H1 (cell line): Measurements from ENCODE around the gene TXNDC2. TPM values are rescaled to one million over a fixed set of nuclear protein-coding genes. Genes with fewer than 3 reads are reported as not detected.

Source experiments
- CTCF ChIA-PET: fragments of 300-600 bp; sonication (Branson Sonifier 250); formaldehyde crosslinking; loops from one replicate; lab custom pipeline; 2021; ENCODE audit not compliant: partially characterized antibody; lab: Charles Lee
- POLR2A ChIA-PET: fragments of 300-600 bp; sonication (Branson Sonifier 250); formaldehyde crosslinking; loops from one replicate; lab custom pipeline; 2021; ENCODE audit warnings: inconsistent platforms; ENCODE audit not compliant: partially characterized antibody; lab: Charles Lee
- DNase-seq, 2 experiments: peaks; one replicate each; pipeline versions ENCODE4 v3.0.0 to v3.0.0-alpha.2; 2010 to 2022; ENCODE audit warnings: low spot score in 2 of 2, low read depth in 1 of 2, mixed read lengths in 1 of 2
- FAIRE-seq: peaks from 2 replicates; lab custom pipeline; 2011; peaks lifted over from hg19 to GRCh38; lab: Jason Lieb, UNC
- H2AFZ ChIP-seq: 2 replicates; pipeline ENCODE4 v1.8.1; 2012; ENCODE audit warnings: low read length, inconsistent platforms
- H2AK5ac ChIP-seq: 2 replicates; pipeline ENCODE4 v1.6.1; 2013; ENCODE audit warnings: low read depth, low read length
- H2BK120ac ChIP-seq: replicated peaks from 2 replicates; pipeline ENCODE3; 2013; ENCODE audit warnings: low read depth, low read length, inconsistent platforms
- H2BK12ac ChIP-seq: 2 replicates; pipeline ENCODE4 v1.6.1; 2013; ENCODE audit warnings: low read depth, low read length
- H2BK15ac ChIP-seq: 2 replicates; pipeline ENCODE4 v1.6.1; 2013; ENCODE audit warnings: low read length
- H2BK20ac ChIP-seq: 2 replicates; pipeline ENCODE4 v1.6.1; 2013; ENCODE audit warnings: low read length
- H2BK5ac ChIP-seq: 2 replicates; pipeline ENCODE4 v1.6.1; 2013; ENCODE audit warnings: low read depth, low read length
- H3K14ac ChIP-seq: 2 replicates; pipeline ENCODE4 v1.6.1; 2013; ENCODE audit warnings: inconsistent platforms; ENCODE audit not compliant: insufficient read length
- H3K18ac ChIP-seq: 2 replicates; pipeline ENCODE4 v1.6.1; 2013; ENCODE audit warnings: low read length; ENCODE audit errors: extremely low read depth
- H3K23ac ChIP-seq: 2 replicates; pipeline ENCODE4 v1.6.1; 2013; ENCODE audit warnings: inconsistent platforms; ENCODE audit not compliant: insufficient read length
- H3K23me2 ChIP-seq: 2 replicates; pipeline ENCODE4 v1.6.1; 2013; ENCODE audit warnings: low read depth, low read length
- H3K27ac ChIP-seq: 2 replicates; pipeline ENCODE4 v1.6.1; 2011; ENCODE audit warnings: low read depth, low read length, inconsistent platforms
- H3K27me3 ChIP-seq, 4 experiments: replicated peaks in 1 of 4; 1 replicate in 1 of 4; 2 replicates in 3 of 4; pipeline versions ENCODE4 v1.6.1 to v1.8.1; 2011 to 2013; ENCODE audit warnings: low read length in 3 of 4, mild to moderate bottlenecking in 3 of 4, inconsistent platforms in 2 of 4, mixed read lengths in 2 of 4, moderate library complexity in 1 of 4; ENCODE audit not compliant: control insufficient read depth in 3 of 4, insufficient read depth in 3 of 4; ENCODE audit errors: extremely low read depth in 1 of 4
- H3K36me3 ChIP-seq, 4 experiments: 2 replicates each; pipeline versions ENCODE4 v1.6.1 to v1.8.1; 2011 to 2013; ENCODE audit warnings: mild to moderate bottlenecking in 4 of 4, low read length in 3 of 4, moderate library complexity in 2 of 4, control low read depth in 1 of 4, inconsistent platforms in 1 of 4; ENCODE audit not compliant: insufficient read depth in 4 of 4, control insufficient read depth in 2 of 4
- H3K4ac ChIP-seq: replicated peaks from 2 replicates; pipeline ENCODE3; 2013; ENCODE audit warnings: low read length, low read depth, mixed read lengths, inconsistent platforms; ENCODE audit not compliant: insufficient read length
- H3K4me1 ChIP-seq, 4 experiments: replicated peaks in 1 of 4; 1 replicate in 1 of 4; 2 replicates in 3 of 4; pipeline versions ENCODE4 v1.6.1 to v1.8.1; 2011 to 2013; ENCODE audit warnings: low read length in 3 of 4, inconsistent platforms in 2 of 4, mixed read lengths in 1 of 4; ENCODE audit not compliant: insufficient read depth in 4 of 4, control insufficient read depth in 3 of 4
- H3K4me2 ChIP-seq, 2 experiments: 2 replicates each; pipeline versions ENCODE4 v1.6.1 to v1.8.1; 2011 to 2013; ENCODE audit warnings: low read depth in 2 of 2, low read length in 2 of 2, control low read depth in 1 of 2, inconsistent platforms in 1 of 2, mild to moderate bottlenecking in 1 of 2; ENCODE audit not compliant: insufficient read depth in 1 of 2
- H3K4me3 ChIP-seq, 4 experiments: fragments of 200-600, 300-600 bp in 1 of 4; sonication (generic), shearing (Covaris generic), sonication (Bioruptor Twin) in 1 of 4; 2 replicates each; pipeline versions ENCODE4 v1.5.1 to v1.8.1; 2011 to 2016; ENCODE audit warnings: low read length in 4 of 4, low read depth in 3 of 4, control low read depth in 2 of 4, inconsistent platforms in 2 of 4, mild to moderate bottlenecking in 2 of 4, mixed read lengths in 1 of 4, moderate library complexity in 1 of 4; ENCODE audit not compliant: insufficient read depth in 2 of 4; ENCODE audit errors: extremely low read depth in 1 of 4
- H3K56ac ChIP-seq: replicated peaks from 2 replicates; pipeline ENCODE3; 2013; ENCODE audit warnings: low read depth, mild to moderate bottlenecking, mixed read lengths, low read length, inconsistent platforms; ENCODE audit not compliant: insufficient read length
- H3K79me1 ChIP-seq: 2 replicates; pipeline ENCODE4 v1.6.1; 2013; ENCODE audit warnings: low read depth, low read length, control low read depth
- H3K79me2 ChIP-seq, 2 experiments: 2 replicates each; pipeline versions ENCODE4 v1.6.1 to v1.8.1; 2012 to 2013; ENCODE audit warnings: low read length in 2 of 2, mild to moderate bottlenecking in 2 of 2, inconsistent platforms in 1 of 2; ENCODE audit not compliant: insufficient read depth in 2 of 2, control insufficient read depth in 1 of 2
- H3K9ac ChIP-seq, 4 experiments: replicated peaks in 1 of 4; 1 replicate in 1 of 4; 2 replicates in 3 of 4; pipeline versions ENCODE4 v1.6.1 to v1.8.1; 2011 to 2013; ENCODE audit warnings: low read depth in 3 of 4, low read length in 3 of 4, control low read depth in 2 of 4, mild to moderate bottlenecking in 2 of 4, moderate library complexity in 2 of 4, inconsistent platforms in 1 of 4; ENCODE audit errors: extremely low read depth in 1 of 4
- H3K9me3 ChIP-seq, 2 experiments: 2 replicates each; pipeline versions ENCODE4 v1.6.1 to v1.8.1; 2012 to 2013; ENCODE audit warnings: mild to moderate bottlenecking in 2 of 2, moderate library complexity in 2 of 2, control low read depth in 1 of 2, inconsistent platforms in 1 of 2, low read depth in 1 of 2, low read length in 1 of 2, mixed read lengths in 1 of 2; ENCODE audit not compliant: insufficient read depth in 2 of 2
- H4K20me1 ChIP-seq, 2 experiments: replicated peaks in 1 of 2; 2 replicates each; pipeline versions ENCODE3 to v1.8.1; 2011 to 2013; ENCODE audit warnings: inconsistent platforms in 2 of 2, low read length in 2 of 2, mild to moderate bottlenecking in 1 of 2; ENCODE audit not compliant: insufficient read depth in 2 of 2, control insufficient read depth in 1 of 2
- H4K5ac ChIP-seq: 2 replicates; pipeline ENCODE4 v1.6.1; 2013; ENCODE audit warnings: low read length, low read depth, mixed read lengths, inconsistent platforms; ENCODE audit not compliant: insufficient read length
- H4K8ac ChIP-seq: 2 replicates; pipeline ENCODE4 v1.8.0; 2013; ENCODE audit warnings: mild to moderate bottlenecking, moderate library complexity, low read length, inconsistent platforms; ENCODE audit not compliant: insufficient read depth; ENCODE audit errors: extremely low read depth
- H4K91ac ChIP-seq: replicated peaks from 2 replicates; pipeline ENCODE3; 2013; ENCODE audit warnings: low read length, mixed read lengths, inconsistent platforms; ENCODE audit not compliant: insufficient read length
- EP300 ChIP-seq, 2 experiments: IDR thresholded peaks; 1 replicate in 1 of 2; 2 replicates in 1 of 2; pipeline ENCODE4 v1.6.1; 2011 to 2012; ENCODE audit warnings: low read depth in 2 of 2, low read length in 2 of 2, mild to moderate bottlenecking in 2 of 2, borderline replicate concordance in 1 of 2, inconsistent platforms in 1 of 2, moderate library complexity in 1 of 2
- FOSL1 ChIP-seq: IDR thresholded peaks from 2 replicates; pipeline ENCODE4 v1.6.1; 2011; ENCODE audit warnings: mild to moderate bottlenecking, low read depth, low read length, moderate library complexity; ENCODE audit not compliant: insufficient read depth
- GTF2F1 ChIP-seq: IDR thresholded peaks from 2 replicates; pipeline ENCODE4 v1.6.1; 2012; ENCODE audit warnings: low read depth, low read length, improper control_type of control experiment, borderline replicate concordance
- HDAC2 ChIP-seq, 2 experiments: fragments of 300-600 bp in 1 of 2; sonication (generic) in 1 of 2; IDR thresholded peaks; 2 replicates each; pipeline ENCODE4 v1.6.1; 2011 to 2012; ENCODE audit warnings: low read depth in 2 of 2, low read length in 2 of 2, mild to moderate bottlenecking in 2 of 2, moderate library complexity in 2 of 2, borderline replicate concordance in 1 of 2, inconsistent platforms in 1 of 2
- JUN ChIP-seq: IDR thresholded peaks from 2 replicates; pipeline ENCODE4 v1.6.1; 2011; ENCODE audit warnings: low read depth, mild to moderate bottlenecking, improper control_type of control experiment, low read length
- JUND ChIP-seq: IDR thresholded peaks from 2 replicates; pipeline ENCODE4 v1.6.1; 2011; ENCODE audit warnings: mild to moderate bottlenecking, improper control_type of control experiment, low read length
- POLR2A ChIP-seq, 2 experiments: IDR thresholded peaks; 1 replicate in 1 of 2; 2 replicates in 1 of 2; pipeline ENCODE4 v1.6.1; 2011; ENCODE audit warnings: low read depth in 2 of 2, low read length in 2 of 2, mild to moderate bottlenecking in 2 of 2; ENCODE audit errors: control extremely low read depth in 1 of 2
- RBBP5 ChIP-seq: IDR thresholded peaks from 2 replicates; pipeline ENCODE4 v1.7.1; 2012; ENCODE audit warnings: low read depth, mild to moderate bottlenecking, inconsistent platforms, low read length, moderate library complexity, borderline replicate concordance
- SIX5 ChIP-seq: IDR thresholded peaks from 2 replicates; pipeline ENCODE4 v1.6.1; 2011; ENCODE audit warnings: mild to moderate bottlenecking, low read depth, low read length
- SUZ12 ChIP-seq: fragments of 200-600 bp; sonication (generic); IDR thresholded peaks from 2 replicates; pipeline ENCODE4 v1.6.1; 2012; ENCODE audit warnings: mild to moderate bottlenecking, inconsistent platforms, low read length, moderate library complexity, mixed read lengths
- TBP ChIP-seq: IDR thresholded peaks from 2 replicates; pipeline ENCODE4 v1.6.1; 2011; ENCODE audit warnings: low read depth, low read length, improper control_type of control experiment
- TCF12 ChIP-seq: IDR thresholded peaks from 2 replicates; pipeline ENCODE4 v1.6.1; 2011; ENCODE audit warnings: low read depth, mild to moderate bottlenecking, low read length
- WGBS, 2 experiments: shearing (Covaris generic) in 1 of 2; methylation state at CpG; one replicate each; pipeline versions ENCODE4 v1.1.6 to v1.1.7; 2013 to 2015; ENCODE audit warnings: low lambda C conversion rate in 2 of 2, mixed read lengths in 2 of 2, inconsistent platforms in 1 of 2, low coverage in 1 of 2, missing lambda C conversion rate in 1 of 2; ENCODE audit not compliant: insufficient replicate concordance in 2 of 2, insufficient coverage in 1 of 2, insufficient read length in 1 of 2; ENCODE audit errors: extremely low coverage in 1 of 2, missing lambda C conversion rate in 1 of 2; 5-methylcytosine and 5-hydroxymethylcytosine counted together
- polyA plus RNA-seq, 7 experiments: library from polyadenylated mRNA; depleted of rRNA in 3 of 7; stranded (reverse) in 5 of 7; unstranded in 2 of 7; fragments of >200 nt in 5 of 7; fragments of 200-250 nt in 2 of 7; gene quantifications; 1 replicate in 5 of 7; 2 replicates in 1 of 7; 4 replicates in 1 of 7; pipeline versions ENCODE4 v1.2.1 to v1.2.3, GENCODE V29; 2011 to 2013; ENCODE audit warnings: missing spikeins in 2 of 7, mixed read lengths in 2 of 7
- total RNA-seq: library from RNA; stranded (reverse); fragmentation: NEBNext Ultra II Directional; extraction: Animal tissue kit (Norgen Biotek cat#: 25700); gene quantifications from 2 replicates; pipeline ENCODE4 v1.2.1, GENCODE V29; 2021

The TXNDC2 gene
- total and polyA plus RNA-seq, 2 of the 8 experiments (the other 6 are each of a cell fraction or from before 2014, with no cell fraction given), result 0.09 TPM; not detected in 1

- Histone ChIP-seq H4K8ac (no peak overlapping the region), H3K4me3 (no peak overlapping the region), H3K23me2 (peaks cover 5% of the 10 kb centered on the region; the same call in 1 of the 2 replicates), H3K79me1 (no peaks in the 10 kb centered on the region), H2BK120ac (no peak overlapping the region), H3K79me2 (peaks cover 8 to 11% of the 10 kb centered on the region in 2 experiments), H3K14ac (no peak overlapping the region), H4K20me1 (peaks cover 2 to 4% of the 10 kb centered on the region in 2 experiments), H2BK5ac (no peak overlapping the region), H2BK12ac (no peak overlapping the region), H4K91ac (no peak overlapping the region), H3K36me3 (no peaks in the 10 kb centered on the region), H3K4me1 (peaks cover 0 to 4% (median 0%) of the 10 kb centered on the region in 4 experiments; a peak in 2 of 7 replicates), H3K27ac (no peak overlapping the region), H2BK15ac (no peak overlapping the region), H3K27me3 (no peaks in the 10 kb centered on the region), H4K5ac (no peak overlapping the region), H3K9me3 (no peaks in the 10 kb centered on the region), H2BK20ac (no peak overlapping the region), H3K23ac (no peak overlapping the region), H3K9ac (no peak overlapping the region), H3K56ac (no peak overlapping the region), H2AK5ac (no peak overlapping the region), H3K4ac (no peak overlapping the region), H2AFZ (no peak overlapping the region), H3K18ac (no peak overlapping the region), H3K4me2 (no peak overlapping the region)
- POLR2A ChIA-PET, result no interaction called here
- CTCF ChIA-PET, result no interaction called here
- DNase-seq (no peak), FAIRE-seq (no peak)
- WGBS, 2 experiments, result 86% methylated on average over 2 of the region's 2 CpGs; no CpG with 5 or more reads in 1 of the 2 experiments
- no peak for TF ChIP-seq SUZ12
- TF ChIP-seq TCF12, result no peak
- TF ChIP-seq TBP, result no peak
- TF ChIP-seq EP300 (IDR thresholded peaks at IDR 0.05; ENCODE audit: borderline replicate concordance in 1 of 2, low read depth in 2 of 2, low read length in 2 of 2), result no peak
- no peak for TF ChIP-seq HDAC2 (IDR thresholded peaks at IDR 0.05; ENCODE audit: borderline replicate concordance in 1 of 2, low read depth in 2 of 2, low read length in 2 of 2)
- TF ChIP-seq FOSL1, result no peak
- TF ChIP-seq RBBP5, result no peak
- no peak for TF ChIP-seq POLR2A (IDR thresholded peaks at IDR 0.05; ENCODE audit: control extremely low read depth in 1 of 2, low read depth in 2 of 2, low read length in 2 of 2)
- TF ChIP-seq GTF2F1, result no peak
- no peak for TF ChIP-seq JUN
- TF ChIP-seq JUND, result no peak
- no peak for TF ChIP-seq SIX5
These were observed 24.9 kb downstream of the TXNDC2 start for GRCh38 chr18:9910661-9911060.
